Islet of Langerhans (tissue), 1 donor: ENCODE measurements around the gene LRRC3B.

Source experiments
- FAIRE-seq: peaks from one replicate; lab custom pipeline; 2011; peaks lifted over from hg19 to GRCh38; lab: Jason Lieb, UNC

LRRC3B gene

DNA sequence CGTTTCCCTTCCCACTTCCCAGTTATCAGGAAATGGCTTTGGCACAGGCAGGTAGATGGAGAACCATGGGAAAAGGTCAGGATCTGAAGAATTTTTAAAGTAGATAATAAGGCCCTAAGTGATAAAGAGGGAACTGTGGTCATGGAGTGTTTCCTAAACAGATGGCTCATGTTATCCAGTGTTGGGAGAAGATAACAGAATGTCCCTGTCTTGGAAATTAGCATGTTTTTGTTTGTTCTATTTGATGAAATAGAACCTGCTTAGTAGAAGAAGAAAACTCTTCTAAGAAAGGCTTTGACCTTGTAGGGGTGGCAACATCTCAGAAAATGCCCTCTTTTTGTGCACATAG, 8.8 kb downstream of the LRRC3B start:
- FAIRE-seq, result no peak

DNA sequence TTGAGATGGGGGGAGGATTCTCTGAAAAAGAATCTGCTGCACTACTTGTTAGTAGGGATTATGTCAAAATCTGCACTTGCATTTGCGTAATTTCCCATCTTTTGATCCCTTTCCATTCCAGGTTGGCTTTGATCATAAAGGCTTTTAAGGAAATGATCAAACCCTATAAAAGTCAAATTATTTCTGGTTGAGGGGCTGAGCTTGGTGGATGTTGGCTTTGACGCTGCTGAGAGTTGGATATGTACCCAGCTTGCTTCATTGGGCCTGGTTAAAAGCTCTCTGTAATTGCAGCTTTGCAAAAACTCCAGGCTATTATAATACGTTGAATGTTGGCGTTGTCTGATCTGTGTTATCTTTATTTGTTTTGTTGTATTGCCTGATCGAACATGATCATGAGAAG, 12.0 kb downstream of the LRRC3B start:
- no peak for FAIRE-seq

DNA sequence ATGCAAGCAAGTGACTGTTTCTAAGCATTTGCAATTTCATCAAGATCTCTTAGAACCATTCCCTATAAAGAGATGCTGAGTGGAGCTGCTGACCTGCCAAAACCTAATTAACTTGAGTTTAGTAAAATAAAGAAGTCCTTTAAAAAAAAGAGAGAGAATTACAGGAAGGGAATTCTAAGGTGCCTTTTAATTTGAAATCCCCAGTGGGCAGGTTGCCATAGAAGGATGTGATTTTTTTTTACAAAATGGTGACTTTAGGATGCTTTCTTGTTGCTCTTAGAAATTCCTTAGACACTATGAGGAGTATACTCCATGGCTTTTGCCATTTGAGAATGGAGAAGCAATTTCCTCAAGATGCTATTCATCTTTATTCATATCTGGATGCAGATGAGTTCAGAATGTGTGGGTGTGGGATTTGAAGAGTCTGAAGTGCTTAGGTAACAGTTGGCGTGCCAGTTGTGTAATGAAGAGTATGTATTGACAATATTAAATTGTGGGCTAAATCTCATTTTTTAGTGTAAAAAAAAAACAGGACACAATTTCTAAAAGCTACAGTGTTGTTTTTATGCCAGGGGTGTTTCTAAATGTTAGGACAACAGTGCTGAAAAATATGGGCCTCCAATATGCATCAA, 13.6 kb downstream of the LRRC3B start:
- no peak for FAIRE-seq

DNA sequence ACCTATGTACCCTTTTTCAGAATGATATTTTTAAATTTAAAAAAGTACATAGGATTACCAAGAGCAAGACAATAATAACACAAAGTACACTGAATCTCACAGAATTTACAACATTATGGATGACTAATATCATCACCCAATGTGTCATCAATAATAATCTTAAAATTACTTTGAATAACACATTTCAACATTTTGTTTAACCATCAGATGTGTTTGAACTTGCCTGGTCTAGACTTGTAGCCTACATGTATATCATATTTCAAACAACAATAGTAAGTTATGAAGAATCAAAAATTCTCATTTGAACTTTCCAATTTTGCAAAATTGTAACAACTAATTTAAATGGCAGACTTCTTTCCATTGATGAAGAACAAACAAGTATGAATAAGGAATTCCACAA, 15.1 kb downstream of the LRRC3B start:
- no peak for FAIRE-seq

DNA sequence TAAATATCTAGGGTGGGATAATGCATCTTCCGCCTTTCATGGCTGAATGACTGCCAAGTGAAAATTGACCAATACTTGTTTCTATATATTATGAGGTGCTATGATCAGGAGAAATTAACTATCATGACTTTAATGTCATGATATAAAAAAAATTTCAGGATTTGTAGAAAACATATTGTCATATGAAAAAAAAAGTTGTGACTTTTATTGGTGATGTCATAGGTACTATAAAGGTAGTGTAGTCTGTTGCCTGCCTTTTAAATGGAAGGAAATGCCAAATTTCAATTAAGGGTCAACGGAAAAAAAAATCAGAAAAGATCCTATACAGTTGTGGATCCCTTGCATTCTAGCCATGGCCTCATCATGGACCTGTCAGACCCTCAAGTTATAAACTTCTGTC, 15.5 kb downstream of the LRRC3B start:
- no peak for FAIRE-seq

DNA sequence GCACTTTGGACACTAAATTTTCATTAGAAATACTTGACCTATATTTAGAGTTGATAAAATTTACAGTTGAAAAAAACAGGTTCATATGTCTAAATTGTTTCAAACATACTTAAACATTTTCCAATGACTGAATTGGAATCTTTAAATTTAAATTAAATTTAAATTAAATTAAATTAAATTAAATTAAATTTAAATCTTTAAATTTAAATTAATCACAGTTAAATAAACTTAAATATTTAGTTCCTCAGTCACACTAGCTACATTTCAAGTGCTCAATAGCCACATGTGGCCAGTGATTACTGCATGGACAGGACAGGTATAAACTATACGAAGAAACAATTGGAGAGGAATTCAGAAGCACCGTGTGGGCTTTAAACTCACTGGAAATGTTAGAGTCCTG, 16.8 kb downstream of the LRRC3B start:
- no peak for FAIRE-seq

DNA sequence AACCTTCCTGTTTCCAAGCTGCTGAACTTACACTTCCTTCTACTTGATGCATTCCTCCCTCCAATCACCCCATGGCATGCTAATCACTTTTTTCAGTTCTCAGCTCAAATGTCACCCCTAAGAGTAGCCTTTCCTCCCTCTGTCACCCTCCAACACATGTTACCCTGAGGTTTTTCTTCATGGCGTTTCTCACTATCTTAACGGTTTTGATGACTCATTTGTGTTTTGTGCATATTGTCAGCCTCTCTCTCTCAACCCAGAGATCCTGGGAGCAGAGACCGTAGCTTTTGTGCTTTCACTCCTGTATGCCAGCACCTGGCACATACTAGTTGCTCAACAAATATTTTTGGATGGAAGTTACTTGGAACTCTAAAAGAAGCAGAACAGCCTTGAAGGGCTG, 24.5 kb downstream of the LRRC3B start:
- no peak for FAIRE-seq

DNA sequence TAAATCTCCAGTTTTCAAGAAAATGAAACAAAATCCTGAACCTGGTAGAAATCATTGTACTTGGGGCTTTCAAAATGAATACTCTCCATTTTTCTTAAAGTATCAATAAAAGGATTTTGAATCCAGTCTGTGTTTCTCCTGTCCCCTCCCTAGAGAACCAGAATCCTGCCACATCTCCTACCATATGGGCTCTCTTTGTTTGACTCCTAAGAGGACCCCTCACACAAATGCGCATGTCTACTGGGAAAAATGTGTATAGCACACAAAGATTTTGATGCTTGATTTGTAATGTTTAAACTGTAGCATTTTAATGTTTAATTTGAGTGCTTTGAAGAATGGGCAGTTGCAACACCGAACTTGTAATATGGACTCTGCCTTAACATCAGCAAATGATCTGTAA, 25.9 kb downstream of the LRRC3B start:
- no peak for FAIRE-seq

DNA sequence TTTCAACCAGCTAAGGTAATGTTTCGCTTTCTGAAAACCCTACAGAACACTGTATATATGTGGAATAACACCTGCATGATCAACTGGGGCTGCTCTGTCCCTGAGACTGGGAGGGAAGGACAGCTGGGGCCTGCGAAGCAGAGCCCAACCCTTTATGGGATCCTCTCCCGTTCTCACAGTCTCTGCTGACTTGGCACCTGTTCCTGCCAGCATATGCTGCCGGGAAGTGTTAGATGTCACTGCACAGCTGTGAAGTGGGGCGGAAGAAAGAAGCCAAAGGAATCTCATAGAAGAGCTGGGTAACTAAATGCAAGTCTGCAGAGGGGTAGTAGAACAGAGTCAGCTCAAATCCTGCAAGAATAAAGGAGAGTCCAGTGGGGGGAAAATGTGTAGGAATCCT, 29.6 kb downstream of the LRRC3B start:
- no peak for FAIRE-seq

DNA sequence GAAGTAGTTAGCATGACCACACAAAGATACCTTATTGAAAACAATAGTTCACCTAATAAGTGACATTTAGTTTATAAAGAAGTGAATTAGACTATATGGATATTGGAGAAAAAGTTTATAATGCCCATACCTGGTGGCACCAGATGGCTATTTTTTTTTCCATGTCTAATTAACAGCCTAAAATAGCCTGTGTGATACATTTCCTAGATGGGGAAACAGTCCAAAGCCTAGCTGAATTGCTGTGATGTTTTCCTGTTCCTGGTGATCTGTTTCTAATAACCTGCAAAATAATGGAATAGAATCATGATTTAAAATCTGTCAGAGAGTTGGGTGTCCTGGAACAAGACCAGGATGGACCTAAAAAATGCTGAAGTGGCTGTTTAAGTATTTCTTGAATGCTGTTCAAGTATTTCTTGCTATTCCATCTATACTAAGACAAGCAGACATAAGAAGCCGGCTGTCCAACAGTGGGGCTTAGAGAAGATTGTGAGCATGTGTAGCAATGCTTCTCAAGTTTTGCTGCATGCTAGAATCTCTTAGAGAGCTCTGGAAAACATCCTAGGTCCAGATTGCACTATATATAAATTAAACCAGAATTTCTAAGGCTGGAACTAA, 31.3 kb downstream of the LRRC3B start:
- FAIRE-seq, result no peak

DNA sequence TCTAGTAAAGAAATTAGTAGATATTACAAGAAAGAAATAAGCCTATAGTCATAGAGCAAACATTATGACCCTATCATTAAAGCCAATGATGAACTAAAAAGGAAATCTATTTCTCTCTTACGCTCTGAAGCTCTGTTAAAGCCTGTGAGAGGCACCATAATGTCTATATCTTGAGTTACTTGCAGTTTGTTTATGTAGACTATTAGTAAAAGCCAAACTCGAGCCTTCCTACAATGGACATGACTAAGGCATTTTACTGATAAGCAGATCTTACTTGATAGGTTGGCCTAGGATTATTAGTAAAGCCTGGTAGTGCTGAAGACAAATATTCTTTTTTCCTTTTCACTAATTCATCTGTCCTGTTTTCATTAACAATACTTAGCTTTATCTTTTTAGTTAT, 32.7 kb downstream of the LRRC3B start:
- FAIRE-seq, result peak; percentile 24

DNA sequence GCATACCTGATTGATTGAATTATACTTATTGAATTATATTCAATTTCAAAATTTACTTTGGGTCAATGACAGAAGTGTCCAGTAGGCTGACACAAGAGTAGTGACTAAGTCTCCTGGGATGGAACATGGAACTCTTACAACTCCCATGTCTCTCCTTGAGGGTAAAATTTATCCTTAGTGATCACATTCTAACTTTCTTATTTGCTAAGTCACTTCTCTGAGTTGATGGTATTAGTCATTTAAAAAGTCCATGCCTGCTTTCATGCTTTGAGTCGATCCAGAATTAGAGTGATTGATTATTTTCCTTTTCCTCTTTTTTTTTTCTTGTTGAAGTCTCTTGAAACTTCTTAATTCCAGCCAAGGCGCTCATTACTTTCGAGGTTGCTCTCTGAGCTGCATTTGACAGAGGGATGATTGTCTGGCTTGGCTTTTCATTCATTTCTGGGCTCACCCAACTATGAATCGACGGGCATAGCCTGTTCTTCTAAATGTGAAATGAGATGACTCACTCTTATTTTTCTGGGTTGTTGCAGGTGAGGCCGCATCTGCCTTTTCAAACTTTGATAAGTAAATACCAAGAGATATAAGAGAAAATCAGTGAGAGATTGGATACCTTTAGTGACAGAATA, 34.9 kb downstream of the LRRC3B start:
- no peak for FAIRE-seq

DNA sequence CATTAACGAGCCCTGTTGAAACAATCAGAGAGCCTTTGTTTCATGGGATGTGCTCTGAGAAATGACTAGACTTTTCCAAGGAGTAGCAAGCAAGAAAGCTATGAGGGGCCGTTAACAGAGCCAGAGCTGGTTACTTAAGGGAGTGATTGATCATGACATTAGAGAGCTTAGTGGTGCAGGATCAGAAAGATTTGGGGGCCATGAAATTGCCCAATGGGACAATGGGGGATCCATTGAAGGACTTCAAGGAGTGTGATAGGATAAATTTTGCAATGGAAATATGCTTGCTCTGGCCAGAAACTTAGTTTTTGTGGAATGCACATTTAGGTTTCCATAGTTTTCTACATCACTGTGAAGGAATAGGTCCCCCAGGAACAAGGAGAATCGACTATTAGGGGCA, 45.6 kb downstream of the LRRC3B start:
- FAIRE-seq, result no peak

DNA sequence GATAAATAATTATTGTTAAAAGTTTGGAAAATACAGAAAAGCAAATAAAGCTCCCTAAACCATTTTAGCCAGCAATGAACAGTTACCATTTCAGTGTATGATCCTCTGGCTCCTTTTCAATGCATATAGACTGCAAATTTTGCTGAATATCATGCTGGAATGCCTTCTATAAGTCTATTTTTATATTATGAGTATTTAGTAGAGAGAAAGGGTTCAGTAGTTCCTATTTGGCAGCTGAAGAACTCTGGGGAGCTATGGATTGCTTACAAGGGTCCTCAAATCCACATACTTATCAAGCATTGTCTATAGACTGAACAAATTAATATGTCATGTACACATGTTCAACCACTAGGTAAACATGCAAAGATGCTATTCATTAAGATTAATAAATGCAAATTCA, 46.1 kb downstream of the LRRC3B start:
- no peak for FAIRE-seq

DNA sequence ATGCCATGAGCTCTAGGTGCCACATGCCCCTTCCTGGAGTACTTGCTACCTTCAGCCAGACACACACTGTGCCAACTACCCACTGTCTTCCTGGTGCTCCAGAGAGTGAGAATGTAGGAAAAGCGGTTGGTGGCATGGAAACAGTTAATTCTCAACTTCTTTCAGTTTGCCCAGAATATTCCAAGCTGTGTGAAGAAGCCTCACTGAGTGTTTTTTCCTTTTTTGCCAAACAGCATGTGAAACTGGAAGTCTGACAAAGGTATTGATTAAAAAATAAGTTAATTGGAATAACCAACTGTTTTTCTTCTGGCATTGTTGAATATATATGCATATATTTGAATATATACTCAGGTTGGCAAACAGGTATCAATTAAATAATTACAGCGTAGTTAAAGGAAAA, 52.8 kb downstream of the LRRC3B start:
- no peak for FAIRE-seq

DNA sequence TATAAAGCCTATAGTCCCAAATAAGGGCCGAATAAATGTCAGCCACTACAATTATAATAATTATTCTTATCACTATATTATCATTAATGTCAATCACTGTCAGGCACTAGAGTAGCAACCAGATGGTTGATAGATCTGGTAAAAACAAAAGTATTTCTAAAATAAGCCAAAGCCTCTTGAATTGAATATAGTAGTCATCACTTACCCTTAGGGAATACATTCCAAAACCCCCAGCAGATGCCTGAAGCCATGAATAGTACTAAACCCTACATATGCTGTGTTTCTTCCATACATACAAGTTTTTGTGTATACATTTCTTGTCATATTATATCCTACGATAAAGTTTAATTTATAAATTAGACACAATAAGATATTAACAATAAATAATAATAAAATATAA, 59.1 kb downstream of the LRRC3B start:
- no peak for FAIRE-seq

DNA sequence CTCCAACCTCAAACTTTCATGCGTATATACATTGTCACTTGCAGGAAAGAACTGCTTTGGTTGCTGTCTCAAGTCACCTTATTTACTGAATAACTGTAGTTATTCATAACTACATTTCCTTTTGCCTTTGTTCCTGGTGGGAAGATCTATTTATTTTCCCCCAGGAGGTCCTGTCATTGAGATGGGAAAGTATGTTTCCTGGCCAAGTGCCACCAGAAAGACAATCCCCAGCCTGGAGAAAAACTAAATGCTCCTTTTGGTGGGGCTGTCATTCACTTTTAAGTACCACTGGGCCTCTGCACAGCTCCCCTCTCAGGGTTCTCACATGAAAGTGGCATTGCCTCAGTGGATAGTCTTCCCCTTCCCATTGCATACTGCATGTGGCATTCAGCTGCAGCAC, 59.8 kb downstream of the LRRC3B start:
- FAIRE-seq, result no peak

DNA sequence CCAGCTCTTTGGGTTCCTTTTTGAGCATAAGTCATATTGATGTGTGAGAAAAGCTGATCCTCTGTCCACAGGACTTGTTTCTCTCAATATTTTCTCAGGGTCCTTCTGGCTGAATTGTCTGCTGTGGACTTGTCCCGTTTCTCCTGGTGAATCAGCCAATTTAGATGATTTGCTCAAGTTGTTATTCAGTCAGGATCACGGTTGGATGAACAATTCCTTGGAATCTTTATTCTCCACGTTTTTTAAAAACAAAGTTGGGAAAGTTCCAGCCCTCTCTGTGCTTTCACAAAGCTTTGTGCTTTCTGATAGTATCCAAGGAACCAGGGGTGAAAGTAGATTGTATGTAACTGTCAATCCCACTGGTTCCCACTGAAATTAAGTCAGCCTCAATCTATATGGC, 61.3 kb downstream of the LRRC3B start:
- FAIRE-seq, result no peak

DNA sequence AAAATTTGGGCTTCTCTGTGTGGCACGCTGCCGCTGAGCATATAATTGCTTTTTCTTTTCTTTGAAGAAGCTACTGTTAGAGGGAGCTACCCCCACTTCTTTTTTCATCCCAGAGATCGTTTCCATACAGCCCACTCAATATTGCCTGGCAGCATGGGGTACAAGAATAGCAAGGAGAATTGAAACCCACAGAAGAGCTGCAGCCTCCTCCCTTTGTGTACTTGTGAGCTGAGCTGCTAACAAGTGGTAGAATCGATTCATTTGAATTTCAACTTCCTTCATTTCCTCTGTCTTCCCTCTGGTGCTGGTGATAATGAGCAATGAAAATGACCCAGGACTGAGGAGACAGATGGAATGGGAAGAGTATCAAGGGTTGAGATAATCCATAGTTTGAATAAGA, 64.9 kb downstream of the LRRC3B start:
- FAIRE-seq, result no peak

DNA sequence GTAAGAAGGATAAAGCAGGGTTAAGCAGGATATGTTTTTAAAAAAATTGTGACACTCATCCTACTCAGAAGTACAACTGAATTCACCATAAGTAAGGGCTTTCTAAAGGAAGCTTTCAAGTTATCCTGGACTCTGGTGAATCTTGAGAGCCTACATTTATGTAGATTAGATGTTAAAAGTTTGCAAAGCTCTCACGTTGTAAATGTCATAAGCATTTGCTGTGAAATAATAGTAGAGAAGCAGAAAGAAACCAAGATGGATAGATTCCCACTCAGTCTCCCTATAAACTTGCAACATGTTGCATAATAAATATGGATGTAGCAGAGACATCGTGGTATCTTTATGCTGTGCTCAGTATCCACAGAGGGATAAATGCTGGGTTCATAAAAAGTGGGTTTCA, 77.0 kb downstream of the LRRC3B start:
- no peak for FAIRE-seq

DNA sequence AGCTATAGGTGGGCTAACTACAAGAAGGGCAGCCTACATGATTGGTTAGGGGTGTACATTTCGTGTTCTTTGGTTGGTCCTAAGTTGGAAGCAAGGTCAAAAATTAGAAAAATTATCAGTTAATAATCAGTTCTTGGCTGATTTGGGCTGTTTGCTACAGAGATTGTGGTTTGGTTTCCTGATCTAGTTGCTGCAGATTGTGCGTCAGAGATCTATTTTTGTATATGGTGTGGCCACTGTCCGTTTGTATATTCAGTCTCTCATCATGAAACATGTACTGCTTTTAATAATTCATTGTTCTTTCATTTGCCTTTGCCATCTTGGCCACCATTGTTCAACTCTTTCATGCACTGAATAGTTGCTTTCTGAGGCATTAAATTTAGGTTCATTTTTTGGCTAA, 80.9 kb downstream of the LRRC3B start:
- no peak for FAIRE-seq

DNA sequence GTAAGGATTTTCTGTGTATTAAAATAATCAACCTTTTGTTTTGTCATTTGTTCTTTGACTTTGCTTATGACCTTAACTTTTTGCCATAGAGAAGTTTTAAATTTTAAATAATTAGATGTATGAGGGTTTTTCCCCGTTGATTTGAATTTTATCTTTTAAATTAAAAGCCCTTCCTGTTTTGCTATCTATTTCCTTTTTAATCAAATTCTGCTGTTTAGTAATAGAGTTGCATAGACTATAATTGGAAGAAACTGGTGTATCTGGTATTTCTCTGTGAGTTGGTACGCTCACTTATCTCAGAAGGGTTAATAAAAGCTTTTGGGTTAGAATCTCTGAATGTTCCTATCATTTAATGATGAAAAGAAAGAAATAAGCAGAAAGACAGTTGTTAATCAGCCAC, 82.2 kb downstream of the LRRC3B start:
- FAIRE-seq, result no peak

DNA sequence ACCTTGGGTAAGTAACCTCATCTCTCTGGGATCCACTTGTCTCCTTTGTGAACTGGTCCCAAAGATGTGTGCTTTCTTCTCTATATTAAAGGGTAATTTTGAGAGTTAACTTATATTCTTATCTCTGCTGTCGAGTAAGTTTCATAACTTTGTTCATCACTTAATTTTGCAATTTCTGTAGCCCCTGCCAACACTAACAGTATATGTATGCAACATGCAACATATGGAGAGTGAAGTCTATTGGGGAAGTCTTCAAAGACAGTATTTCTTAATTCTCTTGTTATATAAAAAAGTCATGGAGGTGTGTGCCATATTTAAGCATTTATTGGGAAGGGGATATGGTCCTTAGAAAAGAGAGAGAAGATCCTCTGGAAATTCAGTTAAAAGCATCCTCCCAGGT, 85.9 kb downstream of the LRRC3B start:
- FAIRE-seq, result no peak
